CD14-positive monocyte (primary cell): ENCODE measurements around the gene PPFIA4. TPM values are rescaled to one million over a fixed set of nuclear protein-coding genes. Genes with fewer than 3 reads are reported as not detected.

Experiments
- DNase-seq, 3 donors: peaks; one replicate each; pipeline ENCODE4 v3.0.0-alpha.2; 2011 to 2022
- H2AFZ ChIP-seq: 2 replicates; pipeline ENCODE4 v1.6.0; 2012; ENCODE audit warnings: mild to moderate bottlenecking, low read depth, low read length, inconsistent platforms; ENCODE audit not compliant: insufficient read depth, poor library complexity, severe bottlenecking
- H3K27ac ChIP-seq, 2 donors: 1 replicate in 1 of 2; 2 replicates in 1 of 2; pipeline ENCODE4 v1.5.1; 2012 to 2013; ENCODE audit warnings: low read length in 2 of 2, control low read depth in 1 of 2, inconsistent platforms in 1 of 2, low read depth in 1 of 2, mild to moderate bottlenecking in 1 of 2
- H3K27me3 ChIP-seq, 2 donors: one replicate each; pipeline versions ENCODE4 v1.6.0 to v1.6.1; 2011 to 2013; ENCODE audit warnings: low read length in 2 of 2; ENCODE audit not compliant: control insufficient read depth in 2 of 2, insufficient read depth in 2 of 2
- H3K36me3 ChIP-seq, 2 donors: replicated peaks in 1 of 2; 1 replicate in 1 of 2; 2 replicates in 1 of 2; pipeline versions ENCODE4 v1.5.1 to v1.6.1; 2012 to 2013; ENCODE audit warnings: low read length in 2 of 2, control low read depth in 1 of 2, inconsistent platforms in 1 of 2, mild to moderate bottlenecking in 1 of 2; ENCODE audit not compliant: insufficient read depth in 2 of 2, control insufficient read depth in 1 of 2
- H3K4me1 ChIP-seq, 2 donors: 1 replicate in 1 of 2; 2 replicates in 1 of 2; pipeline versions ENCODE4 v1.5.1 to v1.6.1; 2012 to 2013; ENCODE audit warnings: low read length in 2 of 2, control low read depth in 1 of 2, inconsistent platforms in 1 of 2, mild to moderate bottlenecking in 1 of 2, moderate library complexity in 1 of 2; ENCODE audit not compliant: insufficient read depth in 2 of 2, control insufficient read depth in 1 of 2
- H3K4me2 ChIP-seq: replicated peaks from 2 replicates; pipeline ENCODE3; 2012; ENCODE audit warnings: low read length, moderate library complexity, mild to moderate bottlenecking; ENCODE audit not compliant: poor library complexity, severe bottlenecking; ENCODE audit errors: extremely low read depth
- H3K4me3 ChIP-seq, 3 experiments: fragments of 200-600 bp in 1 of 3; sonication (generic) in 1 of 3; replicated peaks in 1 of 3; 1 replicate in 2 of 3; 2 replicates in 1 of 3; pipeline ENCODE4 v1.5.1; 2011 to 2013; ENCODE audit warnings: low read length in 3 of 3, mild to moderate bottlenecking in 3 of 3, control low read depth in 2 of 3, low read depth in 2 of 3, inconsistent platforms in 1 of 3, moderate library complexity in 1 of 3
- H3K79me2 ChIP-seq: 2 replicates; pipeline ENCODE4 v1.6.0; 2012; ENCODE audit warnings: mild to moderate bottlenecking, control low read depth, inconsistent platforms, low read length, moderate library complexity; ENCODE audit not compliant: insufficient read depth
- H3K9ac ChIP-seq: 2 replicates; pipeline ENCODE4 v1.6.0; 2017; ENCODE audit warnings: low read length, mild to moderate bottlenecking; ENCODE audit not compliant: insufficient read depth, poor library complexity, severe bottlenecking
- H3K9me3 ChIP-seq, 2 donors: replicated peaks in 1 of 2; 1 replicate in 1 of 2; 2 replicates in 1 of 2; pipeline versions ENCODE4 v1.5.1 to v1.6.1; 2012 to 2013; ENCODE audit warnings: low read length in 2 of 2, control low read depth in 1 of 2; ENCODE audit not compliant: control insufficient read depth in 1 of 2, insufficient read depth in 1 of 2
- H4K20me1 ChIP-seq: 2 replicates; pipeline ENCODE4 v1.6.0; 2012; ENCODE audit warnings: mild to moderate bottlenecking, low read length, control low read depth, moderate library complexity; ENCODE audit not compliant: insufficient read depth
- H3K27ac Mint-ChIP-seq, 7 donors: one replicate each; pipeline ENCODE4 v1.8.0; 2020; ENCODE audit warnings: mild to moderate bottlenecking in 7 of 7, mixed read lengths in 7 of 7, moderate library complexity in 6 of 7, inconsistent platforms in 2 of 7
- H3K27me3 Mint-ChIP-seq, 3 donors: one replicate each; pipeline ENCODE4 v1.8.0; 2021 to 2022; ENCODE audit warnings: low read depth in 3 of 3, mild to moderate bottlenecking in 3 of 3, mixed read lengths in 3 of 3, moderate library complexity in 3 of 3, inconsistent platforms in 1 of 3
- H3K36me3 Mint-ChIP-seq, 2 donors: one replicate each; pipeline ENCODE4 v1.8.0; 2020; ENCODE audit warnings: mixed read lengths in 2 of 2, inconsistent platforms in 1 of 2, mild to moderate bottlenecking in 1 of 2
- H3K4me1 Mint-ChIP-seq: one replicate; pipeline ENCODE4 v1.8.0; 2020; ENCODE audit warnings: mild to moderate bottlenecking, mixed read lengths
- H3K4me3 Mint-ChIP-seq, 2 donors: one replicate each; pipeline ENCODE4 v1.8.0; 2020; ENCODE audit warnings: mild to moderate bottlenecking in 2 of 2, mixed read lengths in 2 of 2, moderate library complexity in 1 of 2
- H3K9me3 Mint-ChIP-seq, 7 donors: one replicate each; pipeline ENCODE4 v1.8.0; 2020 to 2022; ENCODE audit warnings: mixed read lengths in 7 of 7, mild to moderate bottlenecking in 6 of 7, moderate library complexity in 6 of 7, inconsistent platforms in 2 of 7
- WGBS: methylation state at CpG from one replicate; pipeline ENCODE4 v1.1.5; 2013; ENCODE audit warnings: missing lambda C conversion rate; ENCODE audit not compliant: insufficient coverage; 5-methylcytosine and 5-hydroxymethylcytosine counted together
- intact Hi-C, 2 donors: fragments of 100-400 bp; cut with micrococcal nuclease; formaldehyde crosslinking; loops; one replicate each; pipeline versions ENCODE4 v1.15.0 to v1.15.1; 2023
- polyA plus RNA-seq, 3 donors: library from polyadenylated mRNA; depleted of rRNA in 1 of 3; unstranded in 2 of 3; stranded (reverse) in 1 of 3; fragments of 300-500 nt in 2 of 3; fragments of >200 nt in 1 of 3; fragmentation: Illumina TruSeq in 2 of 3; gene quantifications; 1 replicate in 2 of 3; 2 replicates in 1 of 3; pipeline ENCODE4 v1.2.3, GENCODE V29; 2012 to 2021
- TF ChIP-seq, protein P1 (sequence below): fragments of 200-600 bp; IDR thresholded peaks from one replicate; pipeline ENCODE4 v1.8.0; 2022; ENCODE audit warnings: antibody characterized with exemption, mild to moderate bottlenecking

Gene PPFIA4
- polyA plus RNA-seq, 3 donors: 0.52 to 1.0 (median 0.97) TPM

DNA sequence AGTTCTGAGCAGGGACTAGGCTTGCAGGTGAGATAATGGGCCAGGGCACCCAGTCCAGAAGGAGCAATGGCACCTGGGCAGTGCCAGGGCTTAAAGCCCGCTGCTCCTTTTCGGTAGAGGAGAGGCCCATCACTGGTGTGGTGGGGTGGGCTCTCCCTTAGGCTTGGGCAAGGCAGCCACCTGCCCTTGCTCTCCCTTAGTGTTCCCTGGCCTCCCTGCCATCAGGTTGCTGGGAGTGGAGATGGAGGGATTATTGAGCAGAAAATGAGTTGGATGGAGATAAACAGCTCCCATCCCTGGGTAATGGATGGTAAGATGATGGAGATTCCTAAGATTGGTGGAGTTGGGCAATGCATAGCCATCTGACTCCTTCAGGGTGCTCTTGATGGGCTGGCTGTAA, 51.7 kb downstream of the PPFIA4 start:
- Histone ChIP-seq H3K79me2 (peaks cover 5% of the 10 kb centered on the region), H3K4me3 (no peak overlapping the region), H4K20me1 (no peaks in the 10 kb centered on the region), H3K27ac (no peak overlapping the region), H3K9ac (no peak overlapping the region), H3K27me3 (no peaks in the 10 kb centered on the region), H2AFZ (no peak overlapping the region), H3K4me2 (no peak overlapping the region), H3K9me3 (no peaks in the 10 kb centered on the region), H3K4me1 (peaks cover 32 to 34% of the 10 kb centered on the region in 2 donors), H3K36me3 (no peaks in the 10 kb centered on the region)
- 100% methylated on average over 2 of the region's 2 CpGs for WGBS
- H3K36me3 Mint-ChIP-seq: peaks cover 22 to 31% of the 10 kb centered on the region in 2 donors
- H3K9me3 Mint-ChIP-seq: peaks cover 0 to 2% (median 0%) of the 10 kb centered on the region in 7 donors
- no peak overlapping the region for H3K4me3 Mint-ChIP-seq
- TF ChIP-seq, protein P1, sequence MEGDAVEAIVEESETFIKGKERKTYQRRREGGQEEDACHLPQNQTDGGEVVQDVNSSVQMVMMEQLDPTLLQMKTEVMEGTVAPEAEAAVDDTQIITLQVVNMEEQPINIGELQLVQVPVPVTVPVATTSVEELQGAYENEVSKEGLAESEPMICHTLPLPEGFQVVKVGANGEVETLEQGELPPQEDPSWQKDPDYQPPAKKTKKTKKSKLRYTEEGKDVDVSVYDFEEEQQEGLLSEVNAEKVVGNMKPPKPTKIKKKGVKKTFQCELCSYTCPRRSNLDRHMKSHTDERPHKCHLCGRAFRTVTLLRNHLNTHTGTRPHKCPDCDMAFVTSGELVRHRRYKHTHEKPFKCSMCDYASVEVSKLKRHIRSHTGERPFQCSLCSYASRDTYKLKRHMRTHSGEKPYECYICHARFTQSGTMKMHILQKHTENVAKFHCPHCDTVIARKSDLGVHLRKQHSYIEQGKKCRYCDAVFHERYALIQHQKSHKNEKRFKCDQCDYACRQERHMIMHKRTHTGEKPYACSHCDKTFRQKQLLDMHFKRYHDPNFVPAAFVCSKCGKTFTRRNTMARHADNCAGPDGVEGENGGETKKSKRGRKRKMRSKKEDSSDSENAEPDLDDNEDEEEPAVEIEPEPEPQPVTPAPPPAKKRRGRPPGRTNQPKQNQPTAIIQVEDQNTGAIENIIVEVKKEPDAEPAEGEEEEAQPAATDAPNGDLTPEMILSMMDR: no peak
- H3K4me1 Mint-ChIP-seq: peaks cover 49% of the 10 kb centered on the region
- no peak for DNase-seq
- H3K27ac Mint-ChIP-seq: peak overlapping the region in 2 of 7 donors; percentile 6 to 41
- peaks cover 0 to 6% (median 5%) of the 10 kb centered on the region in 3 donors for H3K27me3 Mint-ChIP-seq
- intact Hi-C loops: no loop called here

DNA sequence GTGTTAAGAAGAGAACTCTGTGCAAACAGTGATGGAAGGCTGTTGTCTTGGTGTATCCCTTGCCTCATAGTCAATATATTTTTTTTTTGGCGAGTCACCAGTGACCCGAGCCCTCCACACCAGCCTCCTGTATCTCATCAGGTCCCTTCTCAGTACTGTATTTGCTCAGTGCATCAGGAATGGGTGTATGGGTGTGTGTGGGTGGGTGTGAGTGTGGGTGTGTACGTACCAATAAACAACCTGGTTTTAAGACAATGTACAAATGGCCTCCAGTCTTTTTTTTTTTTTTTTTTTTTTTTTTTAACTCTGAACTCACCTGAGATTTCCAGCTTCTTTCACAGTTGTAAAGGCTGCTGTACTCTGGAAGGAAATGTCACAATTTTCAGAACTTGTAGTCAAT, 52.2 kb downstream of the PPFIA4 start:
- H3K27me3 ChIP-seq: no peaks in the 10 kb centered on the region
- peaks cover 5% of the 10 kb centered on the region for H3K79me2 ChIP-seq
- H3K4me1 ChIP-seq: peaks cover 34 to 37% of the 10 kb centered on the region in 2 donors
- intact Hi-C loops: no loop called here
- no peak overlapping the region for H3K4me2 ChIP-seq
- no peaks in the 10 kb centered on the region for H3K9me3 ChIP-seq
- Mint-ChIP-seq H3K36me3 (peaks cover 16 to 26% of the 10 kb centered on the region in 2 donors), H3K4me3 (no peak overlapping the region), H3K4me1 (peaks cover 51% of the 10 kb centered on the region), H3K27ac (peak overlapping the region in 1 of 7 donors; percentile 6), H3K9me3 (peaks cover 0 to 2% (median 0%) of the 10 kb centered on the region in 7 donors), H3K27me3 (peaks cover 0 to 6% (median 5%) of the 10 kb centered on the region in 3 donors)
- H3K36me3 ChIP-seq: no peaks in the 10 kb centered on the region
- H3K9ac ChIP-seq: no peak overlapping the region
- no peak overlapping the region for H3K4me3 ChIP-seq
- TF ChIP-seq, protein P1: no peak
- H3K27ac ChIP-seq: no peak overlapping the region
- DNase-seq: no peak
- H2AFZ ChIP-seq: no peak overlapping the region
- no CpG with 5 or more reads among the region's 3 CpGs for WGBS
- no peaks in the 10 kb centered on the region for H4K20me1 ChIP-seq
